WTC11 (cell line): ENCODE measurements around the gene MDFIC.

ENCODE experiments used
- FOXJ3 ChIP-seq: sonication (generic); formaldehyde crosslinking; IDR thresholded peaks from 2 replicates; pipeline ENCODE4 v1.9.0; 2021; ENCODE audit warnings: missing genetic modification reagents, mild to moderate bottlenecking, borderline replicate concordance
- FOXK1 ChIP-seq: sonication (generic); formaldehyde crosslinking; IDR thresholded peaks from 2 replicates; pipeline ENCODE4 v1.8.0; 2022; ENCODE audit warnings: mild to moderate bottlenecking, moderate library complexity, missing genetic modification reagents
- SP1 ChIP-seq: sonication (generic); formaldehyde crosslinking; conservative IDR thresholded peaks from 2 replicates; pipeline ENCODE4 v1.8.1; 2022; ENCODE audit warnings: missing genetic modification reagents
- ZNF416 ChIP-seq: fragments of 250-450 bp; sonication (Bioruptor Pico); IDR thresholded peaks from 2 replicates; pipeline ENCODE4 v1.9.0; 2021; ENCODE audit warnings: mild to moderate bottlenecking, inconsistent platforms
- TF ChIP-seq, protein P1 (sequence below): fragments of 200-600 bp; IDR thresholded peaks from 2 replicates; pipeline ENCODE4 v1.8.0; 2022; ENCODE audit warnings: antibody characterized with exemption
- TF ChIP-seq, protein P2 (sequence below): sonication (generic); formaldehyde crosslinking; IDR thresholded peaks from 2 replicates; pipeline ENCODE4 v1.8.0; 2022; ENCODE audit warnings: missing genetic modification reagents
- TF ChIP-seq, protein P3 (sequence below): sonication (generic); formaldehyde crosslinking; IDR thresholded peaks from 2 replicates; pipeline ENCODE4 v1.8.0; 2023; ENCODE audit warnings: missing genetic modification reagents
- TF ChIP-seq, protein P4 (sequence below): sonication (generic); formaldehyde crosslinking; IDR thresholded peaks from 2 replicates; pipeline ENCODE4 v1.8.0; 2022; ENCODE audit warnings: mild to moderate bottlenecking, missing genetic modification reagents
- TF ChIP-seq, protein P5 (sequence below): sonication (generic); formaldehyde crosslinking; IDR thresholded peaks from 2 replicates; pipeline ENCODE4 v1.8.1; 2022; ENCODE audit warnings: low read depth, mild to moderate bottlenecking, moderate library complexity, missing genetic modification reagents, borderline replicate concordance
- TF ChIP-seq, protein P6 (sequence below): sonication (generic); formaldehyde crosslinking; IDR thresholded peaks from 2 replicates; pipeline ENCODE4 v1.8.1; 2023; ENCODE audit warnings: mild to moderate bottlenecking, missing genetic modification reagents, moderate library complexity
- TF ChIP-seq, protein P7 (sequence below): sonication (generic); formaldehyde crosslinking; IDR thresholded peaks from 2 replicates; pipeline ENCODE4 v1.8.0; 2022; ENCODE audit warnings: mild to moderate bottlenecking, missing genetic modification reagents
- TF ChIP-seq, protein P8 (sequence below): sonication (generic); formaldehyde crosslinking; IDR thresholded peaks from 2 replicates; pipeline ENCODE4 v1.8.0; 2022; ENCODE audit warnings: mild to moderate bottlenecking, missing genetic modification reagents

DNA sequence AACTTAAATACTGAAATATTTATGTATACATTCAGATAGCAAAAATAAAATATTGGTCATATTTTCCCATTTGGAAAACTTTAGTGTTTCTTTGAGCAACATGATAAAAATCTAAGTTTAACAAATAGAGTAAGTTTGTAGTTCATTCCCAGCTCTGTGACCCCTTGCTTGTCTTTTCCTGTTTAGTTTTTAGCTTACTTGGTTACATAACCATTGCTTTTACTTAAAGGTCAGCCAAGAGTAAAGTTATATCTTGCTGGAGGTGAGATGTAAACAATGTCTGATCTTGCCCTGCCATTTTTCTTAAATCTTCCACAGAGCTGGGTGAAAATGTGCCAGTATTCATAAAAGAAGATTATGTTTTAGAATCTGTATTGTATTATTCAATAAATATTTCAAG lies 46.7 kb upstream of the MDFIC start:
- TF ChIP-seq, protein P1, sequence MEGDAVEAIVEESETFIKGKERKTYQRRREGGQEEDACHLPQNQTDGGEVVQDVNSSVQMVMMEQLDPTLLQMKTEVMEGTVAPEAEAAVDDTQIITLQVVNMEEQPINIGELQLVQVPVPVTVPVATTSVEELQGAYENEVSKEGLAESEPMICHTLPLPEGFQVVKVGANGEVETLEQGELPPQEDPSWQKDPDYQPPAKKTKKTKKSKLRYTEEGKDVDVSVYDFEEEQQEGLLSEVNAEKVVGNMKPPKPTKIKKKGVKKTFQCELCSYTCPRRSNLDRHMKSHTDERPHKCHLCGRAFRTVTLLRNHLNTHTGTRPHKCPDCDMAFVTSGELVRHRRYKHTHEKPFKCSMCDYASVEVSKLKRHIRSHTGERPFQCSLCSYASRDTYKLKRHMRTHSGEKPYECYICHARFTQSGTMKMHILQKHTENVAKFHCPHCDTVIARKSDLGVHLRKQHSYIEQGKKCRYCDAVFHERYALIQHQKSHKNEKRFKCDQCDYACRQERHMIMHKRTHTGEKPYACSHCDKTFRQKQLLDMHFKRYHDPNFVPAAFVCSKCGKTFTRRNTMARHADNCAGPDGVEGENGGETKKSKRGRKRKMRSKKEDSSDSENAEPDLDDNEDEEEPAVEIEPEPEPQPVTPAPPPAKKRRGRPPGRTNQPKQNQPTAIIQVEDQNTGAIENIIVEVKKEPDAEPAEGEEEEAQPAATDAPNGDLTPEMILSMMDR: no peak
- TF ChIP-seq FOXJ3 (CRISPR knock-in tag) (no peak), ZNF416 (CRISPR knock-in tag) (no peak), SP1 (no peak), FOXK1 (no peak)
- TF ChIP-seq, protein P2, sequence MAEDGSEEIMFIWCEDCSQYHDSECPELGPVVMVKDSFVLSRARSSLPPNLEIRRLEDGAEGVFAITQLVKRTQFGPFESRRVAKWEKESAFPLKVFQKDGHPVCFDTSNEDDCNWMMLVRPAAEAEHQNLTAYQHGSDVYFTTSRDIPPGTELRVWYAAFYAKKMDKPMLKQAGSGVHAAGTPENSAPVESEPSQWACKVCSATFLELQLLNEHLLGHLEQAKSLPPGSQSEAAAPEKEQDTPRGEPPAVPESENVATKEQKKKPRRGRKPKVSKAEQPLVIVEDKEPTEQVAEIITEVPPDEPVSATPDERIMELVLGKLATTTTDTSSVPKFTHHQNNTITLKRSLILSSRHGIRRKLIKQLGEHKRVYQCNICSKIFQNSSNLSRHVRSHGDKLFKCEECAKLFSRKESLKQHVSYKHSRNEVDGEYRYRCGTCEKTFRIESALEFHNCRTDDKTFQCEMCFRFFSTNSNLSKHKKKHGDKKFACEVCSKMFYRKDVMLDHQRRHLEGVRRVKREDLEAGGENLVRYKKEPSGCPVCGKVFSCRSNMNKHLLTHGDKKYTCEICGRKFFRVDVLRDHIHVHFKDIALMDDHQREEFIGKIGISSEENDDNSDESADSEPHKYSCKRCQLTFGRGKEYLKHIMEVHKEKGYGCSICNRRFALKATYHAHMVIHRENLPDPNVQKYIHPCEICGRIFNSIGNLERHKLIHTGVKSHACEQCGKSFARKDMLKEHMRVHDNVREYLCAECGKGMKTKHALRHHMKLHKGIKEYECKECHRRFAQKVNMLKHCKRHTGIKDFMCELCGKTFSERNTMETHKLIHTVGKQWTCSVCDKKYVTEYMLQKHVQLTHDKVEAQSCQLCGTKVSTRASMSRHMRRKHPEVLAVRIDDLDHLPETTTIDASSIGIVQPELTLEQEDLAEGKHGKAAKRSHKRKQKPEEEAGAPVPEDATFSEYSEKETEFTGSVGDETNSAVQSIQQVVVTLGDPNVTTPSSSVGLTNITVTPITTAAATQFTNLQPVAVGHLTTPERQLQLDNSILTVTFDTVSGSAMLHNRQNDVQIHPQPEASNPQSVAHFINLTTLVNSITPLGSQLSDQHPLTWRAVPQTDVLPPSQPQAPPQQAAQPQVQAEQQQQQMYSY: no peak
- TF ChIP-seq, protein P3, sequence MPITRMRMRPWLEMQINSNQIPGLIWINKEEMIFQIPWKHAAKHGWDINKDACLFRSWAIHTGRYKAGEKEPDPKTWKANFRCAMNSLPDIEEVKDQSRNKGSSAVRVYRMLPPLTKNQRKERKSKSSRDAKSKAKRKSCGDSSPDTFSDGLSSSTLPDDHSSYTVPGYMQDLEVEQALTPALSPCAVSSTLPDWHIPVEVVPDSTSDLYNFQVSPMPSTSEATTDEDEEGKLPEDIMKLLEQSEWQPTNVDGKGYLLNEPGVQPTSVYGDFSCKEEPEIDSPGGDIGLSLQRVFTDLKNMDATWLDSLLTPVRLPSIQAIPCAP (CRISPR knock-in tag): no peak
- TF ChIP-seq, protein P4, sequence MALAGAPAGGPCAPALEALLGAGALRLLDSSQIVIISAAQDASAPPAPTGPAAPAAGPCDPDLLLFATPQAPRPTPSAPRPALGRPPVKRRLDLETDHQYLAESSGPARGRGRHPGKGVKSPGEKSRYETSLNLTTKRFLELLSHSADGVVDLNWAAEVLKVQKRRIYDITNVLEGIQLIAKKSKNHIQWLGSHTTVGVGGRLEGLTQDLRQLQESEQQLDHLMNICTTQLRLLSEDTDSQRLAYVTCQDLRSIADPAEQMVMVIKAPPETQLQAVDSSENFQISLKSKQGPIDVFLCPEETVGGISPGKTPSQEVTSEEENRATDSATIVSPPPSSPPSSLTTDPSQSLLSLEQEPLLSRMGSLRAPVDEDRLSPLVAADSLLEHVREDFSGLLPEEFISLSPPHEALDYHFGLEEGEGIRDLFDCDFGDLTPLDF (CRISPR knock-in tag): no peak
- TF ChIP-seq, protein P5, sequence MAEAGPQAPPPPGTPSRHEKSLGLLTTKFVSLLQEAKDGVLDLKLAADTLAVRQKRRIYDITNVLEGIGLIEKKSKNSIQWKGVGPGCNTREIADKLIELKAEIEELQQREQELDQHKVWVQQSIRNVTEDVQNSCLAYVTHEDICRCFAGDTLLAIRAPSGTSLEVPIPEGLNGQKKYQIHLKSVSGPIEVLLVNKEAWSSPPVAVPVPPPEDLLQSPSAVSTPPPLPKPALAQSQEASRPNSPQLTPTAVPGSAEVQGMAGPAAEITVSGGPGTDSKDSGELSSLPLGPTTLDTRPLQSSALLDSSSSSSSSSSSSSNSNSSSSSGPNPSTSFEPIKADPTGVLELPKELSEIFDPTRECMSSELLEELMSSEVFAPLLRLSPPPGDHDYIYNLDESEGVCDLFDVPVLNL (CRISPR knock-in tag): no peak
- TF ChIP-seq, protein P6, sequence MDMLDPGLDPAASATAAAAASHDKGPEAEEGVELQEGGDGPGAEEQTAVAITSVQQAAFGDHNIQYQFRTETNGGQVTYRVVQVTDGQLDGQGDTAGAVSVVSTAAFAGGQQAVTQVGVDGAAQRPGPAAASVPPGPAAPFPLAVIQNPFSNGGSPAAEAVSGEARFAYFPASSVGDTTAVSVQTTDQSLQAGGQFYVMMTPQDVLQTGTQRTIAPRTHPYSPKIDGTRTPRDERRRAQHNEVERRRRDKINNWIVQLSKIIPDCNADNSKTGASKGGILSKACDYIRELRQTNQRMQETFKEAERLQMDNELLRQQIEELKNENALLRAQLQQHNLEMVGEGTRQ (CRISPR knock-in tag): no peak
- TF ChIP-seq, protein P7, sequence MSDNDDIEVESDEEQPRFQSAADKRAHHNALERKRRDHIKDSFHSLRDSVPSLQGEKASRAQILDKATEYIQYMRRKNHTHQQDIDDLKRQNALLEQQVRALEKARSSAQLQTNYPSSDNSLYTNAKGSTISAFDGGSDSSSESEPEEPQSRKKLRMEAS (CRISPR knock-in tag): no peak
- TF ChIP-seq, protein P8, sequence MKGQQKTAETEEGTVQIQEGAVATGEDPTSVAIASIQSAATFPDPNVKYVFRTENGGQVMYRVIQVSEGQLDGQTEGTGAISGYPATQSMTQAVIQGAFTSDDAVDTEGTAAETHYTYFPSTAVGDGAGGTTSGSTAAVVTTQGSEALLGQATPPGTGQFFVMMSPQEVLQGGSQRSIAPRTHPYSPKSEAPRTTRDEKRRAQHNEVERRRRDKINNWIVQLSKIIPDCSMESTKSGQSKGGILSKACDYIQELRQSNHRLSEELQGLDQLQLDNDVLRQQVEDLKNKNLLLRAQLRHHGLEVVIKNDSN (CRISPR knock-in tag): no peak
